H1 (cell line): ENCODE results near the gene PIGM. TPM values are rescaled to one million over a fixed set of nuclear protein-coding genes. Genes with fewer than 3 reads are reported as not detected.

Experiments
- CTCF ChIA-PET: fragments of 300-600 bp; sonication (Branson Sonifier 250); formaldehyde crosslinking; loops from one replicate; lab custom pipeline; 2021; ENCODE audit not compliant: partially characterized antibody; lab: Charles Lee
- POLR2A ChIA-PET: fragments of 300-600 bp; sonication (Branson Sonifier 250); formaldehyde crosslinking; loops from one replicate; lab custom pipeline; 2021; ENCODE audit warnings: inconsistent platforms; ENCODE audit not compliant: partially characterized antibody; lab: Charles Lee
- DNase-seq, 2 experiments: peaks; one replicate each; pipeline versions ENCODE4 v3.0.0 to v3.0.0-alpha.2; 2010 to 2022; ENCODE audit warnings: low spot score in 2 of 2, low read depth in 1 of 2, mixed read lengths in 1 of 2
- FAIRE-seq: peaks from 2 replicates; lab custom pipeline; 2011; peaks lifted over from hg19 to GRCh38; lab: Jason Lieb, UNC
- H2AFZ ChIP-seq: 2 replicates; pipeline ENCODE4 v1.8.1; 2012; ENCODE audit warnings: low read length, inconsistent platforms
- H2AK5ac ChIP-seq: 2 replicates; pipeline ENCODE4 v1.6.1; 2013; ENCODE audit warnings: low read depth, low read length
- H2BK120ac ChIP-seq: replicated peaks from 2 replicates; pipeline ENCODE3; 2013; ENCODE audit warnings: low read depth, low read length, inconsistent platforms
- H2BK12ac ChIP-seq: 2 replicates; pipeline ENCODE4 v1.6.1; 2013; ENCODE audit warnings: low read depth, low read length
- H2BK15ac ChIP-seq: 2 replicates; pipeline ENCODE4 v1.6.1; 2013; ENCODE audit warnings: low read length
- H2BK20ac ChIP-seq: 2 replicates; pipeline ENCODE4 v1.6.1; 2013; ENCODE audit warnings: low read length
- H2BK5ac ChIP-seq: 2 replicates; pipeline ENCODE4 v1.6.1; 2013; ENCODE audit warnings: low read depth, low read length
- H3K14ac ChIP-seq: 2 replicates; pipeline ENCODE4 v1.6.1; 2013; ENCODE audit warnings: inconsistent platforms; ENCODE audit not compliant: insufficient read length
- H3K18ac ChIP-seq: 2 replicates; pipeline ENCODE4 v1.6.1; 2013; ENCODE audit warnings: low read length; ENCODE audit errors: extremely low read depth
- H3K23ac ChIP-seq: 2 replicates; pipeline ENCODE4 v1.6.1; 2013; ENCODE audit warnings: inconsistent platforms; ENCODE audit not compliant: insufficient read length
- H3K23me2 ChIP-seq: 2 replicates; pipeline ENCODE4 v1.6.1; 2013; ENCODE audit warnings: low read depth, low read length
- H3K27ac ChIP-seq: 2 replicates; pipeline ENCODE4 v1.6.1; 2011; ENCODE audit warnings: low read depth, low read length, inconsistent platforms
- H3K27me3 ChIP-seq, 4 experiments: replicated peaks in 1 of 4; 1 replicate in 1 of 4; 2 replicates in 3 of 4; pipeline versions ENCODE4 v1.6.1 to v1.8.1; 2011 to 2013; ENCODE audit warnings: low read length in 3 of 4, mild to moderate bottlenecking in 3 of 4, inconsistent platforms in 2 of 4, mixed read lengths in 2 of 4, moderate library complexity in 1 of 4; ENCODE audit not compliant: control insufficient read depth in 3 of 4, insufficient read depth in 3 of 4; ENCODE audit errors: extremely low read depth in 1 of 4
- H3K36me3 ChIP-seq, 4 experiments: 2 replicates each; pipeline versions ENCODE4 v1.6.1 to v1.8.1; 2011 to 2013; ENCODE audit warnings: mild to moderate bottlenecking in 4 of 4, low read length in 3 of 4, moderate library complexity in 2 of 4, control low read depth in 1 of 4, inconsistent platforms in 1 of 4; ENCODE audit not compliant: insufficient read depth in 4 of 4, control insufficient read depth in 2 of 4
- H3K4ac ChIP-seq: replicated peaks from 2 replicates; pipeline ENCODE3; 2013; ENCODE audit warnings: low read length, low read depth, mixed read lengths, inconsistent platforms; ENCODE audit not compliant: insufficient read length
- H3K4me1 ChIP-seq, 4 experiments: replicated peaks in 1 of 4; 1 replicate in 1 of 4; 2 replicates in 3 of 4; pipeline versions ENCODE4 v1.6.1 to v1.8.1; 2011 to 2013; ENCODE audit warnings: low read length in 3 of 4, inconsistent platforms in 2 of 4, mixed read lengths in 1 of 4; ENCODE audit not compliant: insufficient read depth in 4 of 4, control insufficient read depth in 3 of 4
- H3K4me2 ChIP-seq, 2 experiments: 2 replicates each; pipeline versions ENCODE4 v1.6.1 to v1.8.1; 2011 to 2013; ENCODE audit warnings: low read depth in 2 of 2, low read length in 2 of 2, control low read depth in 1 of 2, inconsistent platforms in 1 of 2, mild to moderate bottlenecking in 1 of 2; ENCODE audit not compliant: insufficient read depth in 1 of 2
- H3K4me3 ChIP-seq, 4 experiments: fragments of 200-600, 300-600 bp in 1 of 4; sonication (generic), shearing (Covaris generic), sonication (Bioruptor Twin) in 1 of 4; 2 replicates each; pipeline versions ENCODE4 v1.5.1 to v1.8.1; 2011 to 2016; ENCODE audit warnings: low read length in 4 of 4, low read depth in 3 of 4, control low read depth in 2 of 4, inconsistent platforms in 2 of 4, mild to moderate bottlenecking in 2 of 4, mixed read lengths in 1 of 4, moderate library complexity in 1 of 4; ENCODE audit not compliant: insufficient read depth in 2 of 4; ENCODE audit errors: extremely low read depth in 1 of 4
- H3K56ac ChIP-seq: replicated peaks from 2 replicates; pipeline ENCODE3; 2013; ENCODE audit warnings: low read depth, mild to moderate bottlenecking, mixed read lengths, low read length, inconsistent platforms; ENCODE audit not compliant: insufficient read length
- H3K79me1 ChIP-seq: 2 replicates; pipeline ENCODE4 v1.6.1; 2013; ENCODE audit warnings: low read depth, low read length, control low read depth
- H3K79me2 ChIP-seq, 2 experiments: 2 replicates each; pipeline versions ENCODE4 v1.6.1 to v1.8.1; 2012 to 2013; ENCODE audit warnings: low read length in 2 of 2, mild to moderate bottlenecking in 2 of 2, inconsistent platforms in 1 of 2; ENCODE audit not compliant: insufficient read depth in 2 of 2, control insufficient read depth in 1 of 2
- H3K9ac ChIP-seq, 4 experiments: replicated peaks in 1 of 4; 1 replicate in 1 of 4; 2 replicates in 3 of 4; pipeline versions ENCODE4 v1.6.1 to v1.8.1; 2011 to 2013; ENCODE audit warnings: low read depth in 3 of 4, low read length in 3 of 4, control low read depth in 2 of 4, mild to moderate bottlenecking in 2 of 4, moderate library complexity in 2 of 4, inconsistent platforms in 1 of 4; ENCODE audit errors: extremely low read depth in 1 of 4
- H3K9me3 ChIP-seq, 2 experiments: 2 replicates each; pipeline versions ENCODE4 v1.6.1 to v1.8.1; 2012 to 2013; ENCODE audit warnings: mild to moderate bottlenecking in 2 of 2, moderate library complexity in 2 of 2, control low read depth in 1 of 2, inconsistent platforms in 1 of 2, low read depth in 1 of 2, low read length in 1 of 2, mixed read lengths in 1 of 2; ENCODE audit not compliant: insufficient read depth in 2 of 2
- H4K20me1 ChIP-seq, 2 experiments: replicated peaks in 1 of 2; 2 replicates each; pipeline versions ENCODE3 to v1.8.1; 2011 to 2013; ENCODE audit warnings: inconsistent platforms in 2 of 2, low read length in 2 of 2, mild to moderate bottlenecking in 1 of 2; ENCODE audit not compliant: insufficient read depth in 2 of 2, control insufficient read depth in 1 of 2
- H4K5ac ChIP-seq: 2 replicates; pipeline ENCODE4 v1.6.1; 2013; ENCODE audit warnings: low read length, low read depth, mixed read lengths, inconsistent platforms; ENCODE audit not compliant: insufficient read length
- H4K8ac ChIP-seq: 2 replicates; pipeline ENCODE4 v1.8.0; 2013; ENCODE audit warnings: mild to moderate bottlenecking, moderate library complexity, low read length, inconsistent platforms; ENCODE audit not compliant: insufficient read depth; ENCODE audit errors: extremely low read depth
- H4K91ac ChIP-seq: replicated peaks from 2 replicates; pipeline ENCODE3; 2013; ENCODE audit warnings: low read length, mixed read lengths, inconsistent platforms; ENCODE audit not compliant: insufficient read length
- ASH2L ChIP-seq: fragments of 200-600, 300-600 bp; sonication (generic); IDR thresholded peaks from one replicate; pipeline ENCODE4 v1.7.1; 2017; ENCODE audit warnings: low read length
- BACH1 ChIP-seq: IDR thresholded peaks from 2 replicates; pipeline ENCODE4 v1.6.1; 2012; ENCODE audit warnings: low read length, improper control_type of control experiment
- CBX5 ChIP-seq: fragments of 300-800, 300-1000 bp; sonication (generic); IDR thresholded peaks from 2 replicates; pipeline ENCODE4 v1.7.1; 2016; ENCODE audit warnings: antibody characterized with exemption, low read length, low read depth
- CEBPB ChIP-seq: IDR thresholded peaks from 2 replicates; pipeline ENCODE4 v1.6.1; 2012; ENCODE audit warnings: low read depth, low read length
- CTBP2 ChIP-seq: IDR thresholded peaks from 2 replicates; pipeline ENCODE4 v1.7.0; 2011; ENCODE audit warnings: borderline replicate concordance, mild to moderate bottlenecking, moderate library complexity, mixed read lengths, low read length; ENCODE audit not compliant: insufficient read depth, insufficient read length
- HDAC2 ChIP-seq, 2 experiments: fragments of 300-600 bp in 1 of 2; sonication (generic) in 1 of 2; IDR thresholded peaks; 2 replicates each; pipeline ENCODE4 v1.6.1; 2011 to 2012; ENCODE audit warnings: low read depth in 2 of 2, low read length in 2 of 2, mild to moderate bottlenecking in 2 of 2, moderate library complexity in 2 of 2, borderline replicate concordance in 1 of 2, inconsistent platforms in 1 of 2
- JUN ChIP-seq: IDR thresholded peaks from 2 replicates; pipeline ENCODE4 v1.6.1; 2011; ENCODE audit warnings: low read depth, mild to moderate bottlenecking, improper control_type of control experiment, low read length
- RXRA ChIP-seq: IDR thresholded peaks from 2 replicates; pipeline ENCODE4 v1.6.1; 2011; ENCODE audit warnings: low read depth, mild to moderate bottlenecking, low read length, moderate library complexity; ENCODE audit not compliant: insufficient read depth
- SP1 ChIP-seq: IDR thresholded peaks from 2 replicates; pipeline ENCODE4 v1.6.1; 2011; ENCODE audit warnings: low read depth, low read length
- SP4 ChIP-seq: IDR thresholded peaks from 2 replicates; pipeline ENCODE4 v1.6.1; 2012; ENCODE audit warnings: low read length, inconsistent platforms
- TBP ChIP-seq: IDR thresholded peaks from 2 replicates; pipeline ENCODE4 v1.6.1; 2011; ENCODE audit warnings: low read depth, low read length, improper control_type of control experiment
- WGBS, 2 experiments: shearing (Covaris generic) in 1 of 2; methylation state at CpG; one replicate each; pipeline versions ENCODE4 v1.1.6 to v1.1.7; 2013 to 2015; ENCODE audit warnings: low lambda C conversion rate in 2 of 2, mixed read lengths in 2 of 2, inconsistent platforms in 1 of 2, low coverage in 1 of 2, missing lambda C conversion rate in 1 of 2; ENCODE audit not compliant: insufficient replicate concordance in 2 of 2, insufficient coverage in 1 of 2, insufficient read length in 1 of 2; ENCODE audit errors: extremely low coverage in 1 of 2, missing lambda C conversion rate in 1 of 2; 5-methylcytosine and 5-hydroxymethylcytosine counted together
- polyA plus RNA-seq, 7 experiments: library from polyadenylated mRNA; depleted of rRNA in 3 of 7; stranded (reverse) in 5 of 7; unstranded in 2 of 7; fragments of >200 nt in 5 of 7; fragments of 200-250 nt in 2 of 7; gene quantifications; 1 replicate in 5 of 7; 2 replicates in 1 of 7; 4 replicates in 1 of 7; pipeline versions ENCODE4 v1.2.1 to v1.2.3, GENCODE V29; 2011 to 2013; ENCODE audit warnings: missing spikeins in 2 of 7, mixed read lengths in 2 of 7
- total RNA-seq: library from RNA; stranded (reverse); fragmentation: NEBNext Ultra II Directional; extraction: Animal tissue kit (Norgen Biotek cat#: 25700); gene quantifications from 2 replicates; pipeline ENCODE4 v1.2.1, GENCODE V29; 2021
- TF ChIP-seq, protein P1 (sequence below): IDR thresholded peaks from 2 replicates; pipeline ENCODE4 v1.6.1; 2011; ENCODE audit warnings: low read depth, mild to moderate bottlenecking, low read length; ENCODE audit not compliant: insufficient read depth

The PIGM gene
- total and polyA plus RNA-seq, 2 of the 8 experiments (the other 6 are each of a cell fraction or from before 2014, with no cell fraction given) = 5.4 to 6.0 TPM

DNA sequence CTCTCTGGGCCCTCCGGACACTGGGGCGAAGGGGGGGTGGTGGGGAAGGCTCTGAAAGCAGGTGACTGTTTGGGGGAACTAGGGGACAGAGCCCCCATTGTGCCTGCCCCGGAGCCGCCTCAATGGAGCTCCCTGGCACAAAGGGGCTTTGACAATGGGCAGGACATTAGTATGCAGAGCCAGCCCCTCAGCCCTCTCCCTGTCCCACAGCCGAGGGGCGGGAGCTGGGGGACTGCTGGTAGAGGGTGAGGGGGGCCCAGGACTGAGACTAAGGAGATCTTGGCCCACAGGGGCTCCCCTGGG, 30.4 kb upstream of the PIGM start:
- Histone ChIP-seq H3K4me3 (peak overlapping the region in 1 of 4 experiments; percentile 2; a peak in 1 of 8 replicates), H2BK5ac (peak overlapping the region; percentile 1; the same call in 1 of the 2 replicates), H3K18ac (no peak overlapping the region), H3K27ac (no peak overlapping the region), H3K79me2 (no peaks in the 10 kb centered on the region), H3K56ac (no peak overlapping the region), H4K5ac (no peak overlapping the region), H3K4me2 (peak overlapping the region in 1 of 2 experiments; percentile 37; a peak in 2 of 4 replicates), H3K27me3 (peaks cover 0 to 3% (median 0%) of the 10 kb centered on the region in 4 experiments; a peak in 1 of 7 replicates), H2BK120ac (no peak overlapping the region), H2AFZ (no peak overlapping the region), H3K79me1 (no peaks in the 10 kb centered on the region), H2BK20ac (0 out of 2 replicates have a peak overlapping the region, but pooled peaks have one; percentile 78), H3K9me3 (no peaks in the 10 kb centered on the region), H2BK15ac (no peak overlapping the region), H4K8ac (no peak overlapping the region), H3K23me2 (no peaks in the 10 kb centered on the region), H2BK12ac (peak overlapping the region; percentile 78; the same call in 1 of the 2 replicates)
- WGBS, 2 experiments = 51% methylated on average over 6 of the region's 6 CpGs; no CpG with 5 or more reads in 1 of the 2 experiments
- CTCF ChIA-PET = interaction anchor here (0.7 to 50.1 kb wide), 5 partner anchors 5 to 107 kb away, joined by 3 to 1874 read pairs (median 5); partner anchors contain the start of genes IGSF8, KCNJ10 and KCNJ9
- DNase-seq = no peak
- TF ChIP-seq CEBPB (no peak), SP4 (no peak), TBP (no peak), SP1 (no peak), CTBP2 (no peak), CBX5 (no peak), RXRA (no peak), HDAC2 (IDR thresholded peaks at IDR 0.05; ENCODE audit: borderline replicate concordance in 1 of 2, low read depth in 2 of 2, low read length in 2 of 2) (no peak), ASH2L (no peak), JUN (no peak), BACH1 (no peak)
- TF ChIP-seq, protein P1, sequence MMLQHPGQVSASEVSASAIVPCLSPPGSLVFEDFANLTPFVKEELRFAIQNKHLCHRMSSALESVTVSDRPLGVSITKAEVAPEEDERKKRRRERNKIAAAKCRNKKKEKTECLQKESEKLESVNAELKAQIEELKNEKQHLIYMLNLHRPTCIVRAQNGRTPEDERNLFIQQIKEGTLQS = no peak
- TF ChIP-seq, all 59 proteins: peak for 0
- 0 out of 2 replicates have a peak overlapping the region, but pooled peaks have one; percentile 68 for H2AK5ac ChIP-seq
- H3K4me1 ChIP-seq = peaks cover 2 to 22% (median 14%) of the 10 kb centered on the region in 4 experiments
- H3K9ac ChIP-seq = no peak overlapping the region
- no peak overlapping the region for H3K23ac ChIP-seq
- H4K91ac ChIP-seq = peak overlapping the region; percentile 36
- POLR2A ChIA-PET = interaction anchor here (0.7 to 2.8 kb wide), 3 partner anchors 16 to 116 kb away, joined by 3 to 11 read pairs (median 3); no protein-coding TSS in a partner anchor
- FAIRE-seq = no peak
- no peak overlapping the region for H3K4ac ChIP-seq
- no peaks in the 10 kb centered on the region for H3K36me3 ChIP-seq
- H3K14ac ChIP-seq = no peak overlapping the region
- H4K20me1 ChIP-seq = no peaks in the 10 kb centered on the region
